C4-2B (cell line): Measurements from ENCODE around the gene JAKMIP1.

Source experiments
- ZFX ChIP-seq: fragments of 450-650 bp; IDR thresholded peaks from 2 replicates; pipeline ENCODE4 v1.6.1; 2017
- TF ChIP-seq, protein P1 (sequence below): fragments of 450-650 bp; conservative IDR thresholded peaks from 2 replicates; pipeline ENCODE4 v1.5.1; 2017; ENCODE audit warnings: mild to moderate bottlenecking

- TF ChIP-seq, protein P1, sequence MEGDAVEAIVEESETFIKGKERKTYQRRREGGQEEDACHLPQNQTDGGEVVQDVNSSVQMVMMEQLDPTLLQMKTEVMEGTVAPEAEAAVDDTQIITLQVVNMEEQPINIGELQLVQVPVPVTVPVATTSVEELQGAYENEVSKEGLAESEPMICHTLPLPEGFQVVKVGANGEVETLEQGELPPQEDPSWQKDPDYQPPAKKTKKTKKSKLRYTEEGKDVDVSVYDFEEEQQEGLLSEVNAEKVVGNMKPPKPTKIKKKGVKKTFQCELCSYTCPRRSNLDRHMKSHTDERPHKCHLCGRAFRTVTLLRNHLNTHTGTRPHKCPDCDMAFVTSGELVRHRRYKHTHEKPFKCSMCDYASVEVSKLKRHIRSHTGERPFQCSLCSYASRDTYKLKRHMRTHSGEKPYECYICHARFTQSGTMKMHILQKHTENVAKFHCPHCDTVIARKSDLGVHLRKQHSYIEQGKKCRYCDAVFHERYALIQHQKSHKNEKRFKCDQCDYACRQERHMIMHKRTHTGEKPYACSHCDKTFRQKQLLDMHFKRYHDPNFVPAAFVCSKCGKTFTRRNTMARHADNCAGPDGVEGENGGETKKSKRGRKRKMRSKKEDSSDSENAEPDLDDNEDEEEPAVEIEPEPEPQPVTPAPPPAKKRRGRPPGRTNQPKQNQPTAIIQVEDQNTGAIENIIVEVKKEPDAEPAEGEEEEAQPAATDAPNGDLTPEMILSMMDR, result no peak
- no peak for TF ChIP-seq ZFX
Observed at GRCh38 chr4:6065166-6065565, 135.2 kb downstream of the JAKMIP1 start.
